Measurements from ENCODE around the gene RAB23. TPM values are rescaled to one million over a fixed set of nuclear protein-coding genes. Genes with fewer than 3 reads are reported as not detected.

RAB23 gene
- total RNA-seq, 1 experiment from 2014 or later = 13.8 TPM

- intact Hi-C loops (cut with micrococcal nuclease; ENCODE audit: unreplicated experiment) = no loop called here
- Histone ChIP-seq H3K9me3 (ENCODE audit: insufficient read depth, low read depth) (no peaks in the 10 kb centered on the region), H3K4me1 (replicated peaks; ENCODE audit: insufficient read depth) (no peaks in the 10 kb centered on the region), H3F3A (ENCODE audit: insufficient read depth, low read depth) (no peaks in the 10 kb centered on the region; the same call in 1 of the 2 replicates), H3K79me2 (ENCODE audit: low read depth) (no peaks in the 10 kb centered on the region; the same call in 1 of the 2 replicates), H3K9me2 (ENCODE audit: insufficient read depth) (no peaks in the 10 kb centered on the region), H3K27me3 (ENCODE audit: insufficient read depth, low read depth) (no peaks in the 10 kb centered on the region), H2AFZ (no peak overlapping the region), H3K4me3 (no peak overlapping the region), H3K36me3 (ENCODE audit: low read depth) (0 out of 2 replicates have a peak, but pooled peaks cover 6% of the 10 kb centered on the region), H3K27ac (no peak overlapping the region), H3K4me2 (no peak overlapping the region), H4K20me1 (ENCODE audit: insufficient read depth) (no peaks in the 10 kb centered on the region)
- ChIA-PET POLR2A (ENCODE audit: unreplicated experiment) (interaction anchor here (0.6 to 0.8 kb wide), 2 partner anchors 81 to 562 kb away, joined by 4 to 5 read pairs; no protein-coding TSS in a partner anchor), CTCF (no interaction called here)
- no peak for TF ChIP-seq CTCF (conservative IDR thresholded peaks at IDR 0.05)
- DNase-seq = no peak
- no TSS peak for BruUV-seq (replicated peaks)
Observed at GRCh38 chr6:57207141-57207540, 15.0 kb downstream of the RAB23 start.

GRCh38 chr6:57205550-57206328 lies 16.4 kb downstream of the RAB23 start:
- Histone ChIP-seq H3K9me2 (ENCODE audit: insufficient read depth) (no peaks in the 10 kb centered on the region), H3K27ac (no peak overlapping the region), H3K9me3 (ENCODE audit: insufficient read depth, low read depth) (no peaks in the 10 kb centered on the region), H3K4me2 (no peak overlapping the region), H3K4me3 (no peak overlapping the region), H4K20me1 (ENCODE audit: insufficient read depth) (no peaks in the 10 kb centered on the region), H3K36me3 (ENCODE audit: low read depth) (0 out of 2 replicates have a peak, but pooled peaks cover 6% of the 10 kb centered on the region), H3K79me2 (ENCODE audit: low read depth) (no peaks in the 10 kb centered on the region), H2AFZ (no peak overlapping the region), H3F3A (ENCODE audit: insufficient read depth, low read depth) (no peaks in the 10 kb centered on the region; the same call in 1 of the 2 replicates), H3K27me3 (ENCODE audit: insufficient read depth, low read depth) (no peaks in the 10 kb centered on the region), H3K4me1 (replicated peaks; ENCODE audit: insufficient read depth) (no peaks in the 10 kb centered on the region)
- BruUV-seq (replicated peaks) = no TSS peak
- intact Hi-C loops (cut with micrococcal nuclease; ENCODE audit: unreplicated experiment) = no loop called here
- CTCF ChIA-PET = no interaction called here
- no peak for DNase-seq
- TF ChIP-seq EZH2 (IDR thresholded peaks at IDR 0.05; ENCODE audit: low read depth) (no peak), CTCF (conservative IDR thresholded peaks at IDR 0.05) (no peak)
- POLR2A ChIA-PET (ENCODE audit: unreplicated experiment) = no interaction called here

GRCh38 chr6:57201718-57202117 lies 20.4 kb downstream of the RAB23 start:
- no TSS peak for BruUV-seq (replicated peaks)
- intact Hi-C loops (cut with micrococcal nuclease; ENCODE audit: unreplicated experiment) = no loop called here
- Histone ChIP-seq H3K4me3 (no peak overlapping the region), H3K9me3 (ENCODE audit: insufficient read depth, low read depth) (no peaks in the 10 kb centered on the region), H3K27me3 (ENCODE audit: insufficient read depth, low read depth) (no peaks in the 10 kb centered on the region), H3K27ac (no peak overlapping the region), H3K36me3 (ENCODE audit: low read depth) (no peaks in the 10 kb centered on the region), H3K79me2 (ENCODE audit: low read depth) (no peaks in the 10 kb centered on the region), H3K4me2 (no peak overlapping the region), H2AFZ (no peak overlapping the region), H3K4me1 (replicated peaks; ENCODE audit: insufficient read depth) (no peaks in the 10 kb centered on the region), H4K20me1 (ENCODE audit: insufficient read depth) (no peaks in the 10 kb centered on the region), H3K9me2 (ENCODE audit: insufficient read depth) (no peaks in the 10 kb centered on the region), H3F3A (ENCODE audit: insufficient read depth, low read depth) (no peaks in the 10 kb centered on the region; the same call in 1 of the 2 replicates)
- POLR2A ChIA-PET (ENCODE audit: unreplicated experiment) = no interaction called here
- CTCF ChIA-PET = interaction anchor here (0.6 kb wide), 1 partner anchor 759 kb away, joined by 12 read pairs; no protein-coding TSS in a partner anchor
- no peak for DNase-seq
- TF ChIP-seq CTCF (conservative IDR thresholded peaks at IDR 0.05) (no peak), EZH2 (IDR thresholded peaks at IDR 0.05; ENCODE audit: low read depth) (no peak)
